Measurements from ENCODE around the gene CACNA1C.

The CACNA1C gene

GRCh38 chr12:2640709-2641108 is 587.9 kb downstream of the CACNA1C start:
- TF ChIP-seq CTCF (IDR thresholded peaks at IDR 0.05; ENCODE audit: insufficient read depth, missing control alignments) = no peak
- DNase-seq (ENCODE audit: insufficient read length, low spot score) = no peak
- FAIRE-seq = no peak

- peak; percentile 9 for TF ChIP-seq CTCF (IDR thresholded peaks at IDR 0.05; ENCODE audit: insufficient read depth, missing control alignments)
- no peak for DNase-seq (ENCODE audit: insufficient read length, low spot score)
- FAIRE-seq = no peak
Observed at GRCh38 chr12:2641207-2641606, 588.4 kb downstream of the CACNA1C start.

GRCh38 chr12:2641761-2642160 is 589.0 kb downstream of the CACNA1C start:
- FAIRE-seq = no peak
- no peak for DNase-seq (ENCODE audit: insufficient read length, low spot score)
- TF ChIP-seq CTCF (IDR thresholded peaks at IDR 0.05; ENCODE audit: insufficient read depth, missing control alignments) = no peak

- DNase-seq (ENCODE audit: insufficient read length, low spot score) = no peak
- FAIRE-seq = no peak
- no peak for TF ChIP-seq CTCF (IDR thresholded peaks at IDR 0.05; ENCODE audit: insufficient read depth, missing control alignments)
Observed at GRCh38 chr12:2642176-2642892, 589.5 kb downstream of the CACNA1C start.

- no peak for DNase-seq (ENCODE audit: insufficient read length, low spot score)
- TF ChIP-seq CTCF (IDR thresholded peaks at IDR 0.05; ENCODE audit: insufficient read depth, missing control alignments) = no peak
- FAIRE-seq = no peak
Observed at GRCh38 chr12:2642896-2643425, 590.2 kb downstream of the CACNA1C start.

GRCh38 chr12:2643576-2644135 is 590.9 kb downstream of the CACNA1C start:
- FAIRE-seq (no peak), DNase-seq (ENCODE audit: insufficient read length, low spot score) (no peak)
- TF ChIP-seq CTCF (IDR thresholded peaks at IDR 0.05; ENCODE audit: insufficient read depth, missing control alignments) = no peak

Measured in D721Med (cell line).